Measurements from ENCODE around the gene P2RX2. TPM values are rescaled to one million over a fixed set of nuclear protein-coding genes. Genes with fewer than 3 reads are reported as not detected.

The P2RX2 gene
- total RNA-seq, 2 donors from 2014 or later, result 1.0 TPM; not detected in 1

- ATAC-seq (no peak), DNase-seq (no peak)
- Histone ChIP-seq H3K27me3 (no peaks in the 10 kb centered on the region), H3K36me3 (replicated peaks in 1 of 2; ENCODE audit: insufficient read depth in 1 of 2, low read depth in 2 of 2) (peaks cover 0 to 24% of the 10 kb centered on the region in 2 donors), H3K4me3 (no peak overlapping the region), H3K27ac (no peak overlapping the region), H3K4me1 (no peaks in the 10 kb centered on the region), H3K9me3 (no peaks in the 10 kb centered on the region)
- 95 to 98% methylated on average over 30 of the region's 30 CpGs for WGBS, 2 donors
- intact Hi-C loops (cut with DNase I), result no loop called here
- no peak for TF ChIP-seq CTCF (IDR thresholded peaks at IDR 0.05)
- no peak for TF ChIP-seq POLR2A (IDR thresholded peaks at IDR 0.05)
Measured at GRCh38 chr12:132668191-132669088, 49.9 kb downstream of the P2RX2 start.

GRCh38 chr12:132669166-132669879 lies 50.7 kb downstream of the P2RX2 start:
- H3K4me1 ChIP-seq, result no peaks in the 10 kb centered on the region
- no peak for DNase-seq
- H3K9me3 ChIP-seq, result no peaks in the 10 kb centered on the region
- no peak overlapping the region for H3K27ac ChIP-seq
- no peak overlapping the region for H3K4me3 ChIP-seq
- WGBS, 2 donors, result 91 to 93% methylated on average over 17 of the region's 17 CpGs
- no peaks in the 10 kb centered on the region for H3K27me3 ChIP-seq
- TF ChIP-seq CTCF (IDR thresholded peaks at IDR 0.05) (no peak), POLR2A (IDR thresholded peaks at IDR 0.05) (no peak)
- H3K36me3 ChIP-seq (replicated peaks in 1 of 2; ENCODE audit: insufficient read depth in 1 of 2, low read depth in 2 of 2), result peaks cover 0 to 20% of the 10 kb centered on the region in 2 donors
- intact Hi-C loops (cut with DNase I), result no loop called here
- no peak for ATAC-seq

Small RNAs within 50 kb of the gene (microRNA-seq; reads per million reads assigned to microRNA genes)
- 0 to 0.93 reads per million in 2 donors for gene MIR6763 (ENCODE audit: borderline number of aligned reads in 2 of 2, borderline replicate concordance in 2 of 2)

Small RNAs within 50 kb of the gene (small RNA-seq; reads per million reads assigned to genes)
- gene MIR6763, result not detected

Other genes with a start within 250 kb of the P2RX2 start
- gene FBRSL1, start 128.6 kb upstream of the P2RX2 start, total RNA-seq, result 10 to 100 TPM; 29.8 to 50.1 TPM
- gene LRCOL1, start 8.2 kb upstream of the P2RX2 start, total RNA-seq, result not detected
- gene POLE, start 68.6 kb downstream of the P2RX2 start, total RNA-seq, result 10 to 100 TPM; 12.5 to 36.9 TPM
- gene PXMP2, start 68.8 kb downstream of the P2RX2 start, total RNA-seq, result 10 to 100 TPM; 37.2 to 39.7 TPM
- gene PGAM5, start 92.1 kb downstream of the P2RX2 start, total RNA-seq, result 10 to 100 TPM; 15.0 to 39.2 TPM
- 10 to 100 TPM; 37.9 to 76.1 TPM for gene ANKLE2, start 143.1 kb downstream of the P2RX2 start, total RNA-seq
- 10 to 100 TPM; 57.3 to 98.6 TPM for gene GOLGA3, start 210.1 kb downstream of the P2RX2 start, total RNA-seq

Data from body of pancreas (tissue), 4 donors.